ENCODE data around the gene COG5.
A peak's percentile ranks its signal among the peaks of the same experiment; 100 is the strongest.

The COG5 gene

DNA sequence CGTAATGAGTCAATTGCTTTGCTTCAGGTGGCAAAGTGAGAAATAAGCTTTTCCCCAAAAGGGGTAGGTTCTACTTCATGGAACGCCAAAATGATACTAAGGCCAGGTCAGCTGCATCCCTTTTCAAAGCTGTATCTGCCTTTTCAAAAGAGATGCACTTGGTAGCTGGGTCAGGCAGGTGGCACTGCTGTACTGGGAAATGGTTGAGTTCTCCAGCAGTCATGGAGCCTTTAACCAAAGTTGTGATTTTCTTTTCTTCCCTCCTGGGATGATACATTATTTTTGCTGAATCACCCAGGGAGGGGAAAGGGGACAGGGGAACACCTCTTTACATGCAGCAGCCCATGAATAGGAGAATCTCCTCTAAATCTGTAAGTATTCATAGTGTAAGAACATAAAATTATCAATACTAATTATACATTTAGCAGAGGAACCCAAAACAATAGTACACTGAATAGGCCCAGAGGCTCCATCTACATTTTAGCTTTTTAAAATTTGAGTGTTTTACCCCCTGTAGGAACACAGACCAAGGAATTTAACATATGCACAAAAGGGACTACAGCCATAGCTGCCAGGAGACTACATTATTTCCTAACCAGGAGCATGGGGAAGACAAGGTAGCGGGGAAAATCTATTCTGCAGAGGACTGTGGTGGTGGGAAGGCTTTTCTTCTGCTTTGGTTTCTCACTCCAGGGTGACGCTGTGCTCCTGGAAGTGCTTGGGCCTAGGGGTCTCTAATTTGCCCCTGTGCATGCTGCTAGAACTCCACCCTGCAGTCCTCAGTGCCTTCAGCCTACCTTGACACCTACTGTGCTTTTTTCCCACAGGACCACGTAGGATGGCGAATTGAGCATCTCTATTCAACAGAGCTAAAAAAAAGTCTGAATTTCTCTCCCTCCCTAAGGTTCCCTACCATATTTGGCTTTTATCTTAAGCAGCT, 100.3 kb downstream of the COG5 start:
- peak; percentile 48 for DNase-seq (ENCODE audit: low spot score)

DNA sequence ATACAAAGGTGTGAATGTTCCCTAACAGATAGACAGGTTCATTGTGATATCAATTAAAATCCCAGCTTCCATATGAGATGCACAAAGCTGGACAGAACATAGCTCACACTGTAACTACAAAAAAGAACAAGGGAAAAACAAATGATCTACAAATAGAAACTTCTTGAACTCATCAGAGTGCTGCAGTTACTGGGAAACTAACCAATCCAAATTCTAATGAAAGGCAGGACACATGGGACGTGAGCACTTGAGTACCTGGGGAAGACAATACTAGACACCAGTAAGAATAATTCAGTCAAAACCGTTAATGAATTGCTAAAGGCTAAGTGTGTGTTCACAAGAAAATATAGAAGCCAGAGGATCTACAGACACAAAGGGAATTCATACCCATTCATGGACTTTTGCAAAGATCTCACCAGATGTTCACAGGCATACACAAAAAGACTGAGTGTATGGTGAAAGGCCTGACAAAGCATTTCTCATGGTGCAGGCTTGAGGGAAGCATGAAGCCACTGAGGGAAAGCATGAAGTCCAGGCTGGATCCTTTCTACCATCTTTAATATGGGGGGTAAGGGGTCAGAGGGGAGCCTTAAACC, 101.7 kb downstream of the COG5 start:
- DNase-seq (ENCODE audit: low spot score) = no peak

GRCh38 chr7:107453388-107453787, 110.3 kb downstream of the COG5 start:
- no peak for DNase-seq (ENCODE audit: low spot score)

DNA sequence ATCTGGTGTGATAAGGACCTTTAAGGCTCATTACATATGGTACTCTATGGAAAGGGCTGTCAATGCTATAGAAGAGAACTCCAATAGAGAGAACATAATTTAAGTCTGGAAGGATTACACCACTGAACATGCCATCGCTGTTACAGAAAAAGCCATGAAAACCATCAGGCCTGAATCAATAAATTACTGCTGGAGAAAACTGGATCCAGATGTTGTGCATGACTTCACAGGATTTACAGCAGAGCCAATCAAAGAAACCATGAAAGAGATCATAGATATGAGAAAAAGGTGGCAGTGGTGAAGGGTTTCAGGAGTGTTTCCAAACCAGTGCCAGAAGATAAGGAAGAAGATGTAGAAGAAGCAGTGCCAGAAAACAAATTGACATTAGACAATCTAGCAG, 112.8 kb downstream of the COG5 start:
- no peak for DNase-seq (ENCODE audit: low spot score)

- no peak for DNase-seq (ENCODE audit: low spot score)
Measured at GRCh38 chr7:107446988-107447387, 116.7 kb downstream of the COG5 start.

- DNase-seq (ENCODE audit: low spot score) = no peak
Measured at GRCh38 chr7:107446531-107446930, 117.2 kb downstream of the COG5 start.

DNA sequence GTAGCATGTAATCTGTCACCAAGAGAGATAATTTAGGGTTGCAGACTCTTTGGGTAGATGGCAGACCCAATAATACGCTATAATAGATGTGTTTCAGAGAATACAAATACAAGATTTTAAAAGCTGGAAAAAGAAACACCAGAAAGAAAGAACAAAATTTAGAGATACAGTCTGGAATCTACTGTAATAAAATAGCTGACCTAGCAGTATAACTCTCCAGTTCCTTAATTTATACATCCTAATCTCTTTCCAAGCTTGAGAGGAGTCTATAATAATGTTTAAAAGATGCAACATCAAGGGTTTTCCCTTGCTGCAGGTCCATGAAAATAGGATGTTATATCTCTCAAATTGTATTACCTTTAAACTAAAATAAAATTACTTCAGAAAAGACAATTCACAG, 121.0 kb downstream of the COG5 start:
- DNase-seq (ENCODE audit: low spot score) = no peak

DNA sequence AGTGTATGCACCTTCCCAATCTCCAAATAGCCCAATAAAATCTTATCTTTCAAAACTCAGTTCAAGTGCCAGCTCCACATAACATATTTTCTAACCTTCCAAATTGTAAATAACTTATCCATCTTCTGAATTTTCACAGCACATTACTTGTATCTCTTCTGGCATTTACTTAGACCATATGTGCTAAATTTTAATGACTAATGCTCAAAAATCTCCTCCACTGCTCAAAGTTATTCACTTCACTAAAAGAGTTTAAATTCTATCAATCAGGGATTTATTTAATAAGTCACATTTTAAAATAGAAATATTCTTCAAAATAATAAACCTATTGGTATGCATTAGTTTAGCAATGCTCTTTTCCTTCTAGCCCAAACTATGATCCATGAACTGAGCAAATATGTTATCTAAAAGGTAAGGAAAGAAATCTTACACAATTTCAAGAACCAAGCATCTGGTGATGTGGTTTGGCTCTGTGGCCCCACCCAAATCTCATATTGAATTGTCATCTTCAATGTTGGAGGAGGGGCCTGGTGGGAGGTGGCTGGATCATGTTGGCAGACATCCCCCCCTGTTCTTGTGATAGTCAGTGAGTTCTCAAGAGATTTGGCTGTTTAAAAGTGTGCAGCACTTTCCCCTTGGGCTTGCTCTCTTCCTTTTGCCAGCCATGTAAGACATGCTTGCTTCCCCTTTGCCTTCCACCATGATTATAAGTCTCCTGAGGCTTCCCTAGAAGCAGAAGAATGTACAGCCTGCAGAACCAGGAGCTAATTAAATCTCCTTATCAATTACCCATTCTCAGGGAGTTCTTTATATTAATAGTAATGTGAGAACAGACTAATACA, 121.9 kb downstream of the COG5 start:
- no peak for DNase-seq (ENCODE audit: low spot score)

GRCh38 chr7:107439025-107439424, 124.7 kb downstream of the COG5 start:
- no peak for DNase-seq (ENCODE audit: low spot score)

GRCh38 chr7:107435749-107436148, 128.0 kb downstream of the COG5 start:
- no peak for DNase-seq (ENCODE audit: low spot score)

- no peak for DNase-seq (ENCODE audit: low spot score)
Measured at GRCh38 chr7:107432261-107432660, 131.5 kb downstream of the COG5 start.

DNA sequence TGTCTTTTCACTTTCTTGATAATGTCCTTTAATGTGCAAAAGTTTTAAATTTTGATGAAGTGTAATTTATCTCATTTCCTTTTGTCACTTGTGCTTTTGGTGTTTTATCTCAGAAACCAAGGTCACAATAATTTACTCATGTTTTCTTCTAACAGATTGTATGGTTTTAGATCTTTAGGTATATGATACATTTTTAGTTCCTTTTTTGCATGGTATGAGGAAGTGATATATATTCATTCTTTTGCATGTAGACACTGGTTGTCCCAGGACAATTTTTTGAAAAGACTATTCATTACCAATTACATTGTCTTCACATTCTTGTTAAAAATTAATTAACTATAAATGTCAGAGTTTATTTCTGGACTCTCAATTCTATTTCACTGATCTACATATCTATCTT, 133.7 kb downstream of the COG5 start:
- no peak for DNase-seq (ENCODE audit: low spot score)

- DNase-seq (ENCODE audit: low spot score) = no peak
Measured at GRCh38 chr7:107428642-107429041, 135.1 kb downstream of the COG5 start.

DNA sequence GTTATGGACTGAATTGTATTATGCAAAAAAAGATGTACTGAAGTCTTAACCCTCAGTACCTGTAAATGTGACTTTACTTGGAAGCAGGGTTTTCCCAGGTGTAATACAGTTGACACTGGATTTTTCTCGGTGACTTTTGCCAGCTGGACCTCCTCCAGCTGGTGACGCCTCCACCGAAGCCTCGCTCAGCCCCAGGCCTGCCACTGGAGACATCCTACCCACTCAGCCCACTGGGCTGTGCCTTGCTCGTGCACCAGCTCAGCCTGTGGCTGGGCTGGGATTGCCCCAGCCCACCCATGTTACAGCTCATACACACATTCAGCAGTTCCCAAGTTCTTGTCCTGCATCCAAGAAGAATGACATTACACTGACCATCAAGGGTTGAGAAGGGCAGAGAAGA, 136.3 kb downstream of the COG5 start:
- DNase-seq (ENCODE audit: low spot score) = no peak

DNA sequence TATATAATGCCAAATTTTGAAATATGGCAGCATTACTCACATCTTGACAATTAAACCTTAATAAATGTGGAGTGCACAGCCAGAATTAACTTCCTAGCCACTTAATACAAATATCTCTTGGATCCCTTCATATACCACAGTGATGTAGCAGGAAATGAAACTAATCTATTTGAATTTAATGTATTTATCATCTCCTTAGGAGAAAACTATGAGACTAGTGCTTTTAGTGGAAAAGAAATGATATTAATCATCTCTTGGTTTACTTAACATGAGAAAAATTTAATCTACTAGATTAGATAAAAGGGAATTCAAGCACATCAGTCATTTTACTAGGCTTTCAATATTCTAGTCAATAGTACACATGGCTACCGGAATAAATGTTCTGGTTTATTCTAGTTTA, 149.5 kb downstream of the COG5 start:
- no peak for DNase-seq (ENCODE audit: low spot score)

DNA sequence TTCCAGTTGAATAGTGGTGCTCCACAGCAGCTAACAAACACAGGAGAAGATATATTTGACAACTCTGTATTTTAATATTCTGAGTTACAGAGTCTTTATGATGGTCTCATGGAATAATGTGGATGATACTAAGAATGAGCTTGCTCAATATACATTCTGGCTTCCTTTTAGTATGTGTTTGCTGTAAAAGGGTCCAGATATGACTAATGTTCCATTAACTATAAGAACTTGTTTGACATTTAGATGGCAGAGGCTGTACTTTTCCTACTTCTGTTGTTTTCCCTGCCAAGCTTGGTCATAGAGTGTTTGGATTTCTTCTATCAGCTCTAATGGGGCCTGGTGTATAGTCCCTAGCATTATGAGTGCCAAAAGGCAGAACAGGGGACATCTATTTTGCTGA, 155.4 kb downstream of the COG5 start:
- no peak for DNase-seq (ENCODE audit: low spot score)

GRCh38 chr7:107405559-107405958, 158.2 kb downstream of the COG5 start:
- DNase-seq (ENCODE audit: low spot score) = no peak

GRCh38 chr7:107404740-107405537, 158.8 kb downstream of the COG5 start:
- no peak for DNase-seq (ENCODE audit: low spot score)

DNA sequence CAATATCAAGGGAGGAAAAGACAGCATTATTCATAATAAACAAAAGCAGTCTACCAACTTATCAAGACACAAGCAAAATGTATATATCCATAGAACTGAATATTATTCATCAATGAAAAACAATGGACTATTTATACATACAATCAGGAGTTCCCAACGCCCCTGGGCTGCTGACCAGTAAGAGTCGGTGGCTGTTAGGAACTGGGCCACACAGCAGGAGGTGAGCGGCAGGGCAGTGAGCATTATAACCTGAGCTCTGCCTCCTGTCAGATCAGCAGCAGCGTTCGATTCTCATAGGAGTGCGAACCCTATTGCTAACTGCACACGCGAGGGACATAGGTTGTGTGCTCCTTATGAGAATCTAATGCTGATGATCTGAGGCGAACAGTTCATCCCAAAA, 165.6 kb downstream of the COG5 start:
- DNase-seq (ENCODE audit: low spot score) = no peak

GRCh38 chr7:107396990-107397389, 166.7 kb downstream of the COG5 start:
- DNase-seq (ENCODE audit: low spot score) = no peak

GRCh38 chr7:107396081-107396480, 167.6 kb downstream of the COG5 start:
- no peak for DNase-seq (ENCODE audit: low spot score)

DNA sequence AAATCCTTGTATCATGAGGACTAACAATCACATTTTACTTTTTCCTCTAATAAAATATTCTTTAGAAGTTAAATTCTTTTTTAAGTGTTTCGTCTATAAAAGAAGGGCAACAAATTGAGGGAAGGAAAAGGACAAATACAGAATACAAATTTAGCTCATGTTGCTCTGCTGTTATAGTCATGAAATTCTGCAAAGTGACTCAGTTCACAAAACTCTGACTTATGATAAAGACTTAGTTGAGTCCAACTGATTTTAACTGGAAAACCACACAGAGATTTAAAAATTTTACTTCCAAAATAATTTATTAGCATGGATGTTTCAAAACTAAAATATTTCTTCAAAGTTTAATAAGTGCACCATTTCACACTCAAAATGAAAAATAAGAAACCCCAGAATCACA, 168.9 kb downstream of the COG5 start:
- DNase-seq (ENCODE audit: low spot score) = no peak
